GM12878 (cell line): ENCODE results near the gene ZNF366. TPM values are rescaled to one million over a fixed set of nuclear protein-coding genes. Genes with fewer than 3 reads are reported as not detected.

Source experiments
- ATAC-seq: fragments of 200-7000 bp; cut with Tn5 transposase; 3 replicates; pipeline ENCODE4 v1.9.1; 2020; ENCODE audit warnings: mild to moderate bottlenecking, moderate library complexity
- BruUV-seq: library from RNA; stranded (reverse); fragments of 400-500 nt; replicated peaks from 2 replicates; lab custom pipeline; 2021; lab: Mats Ljungman, UMichigan
- CTCF ChIA-PET: fragments of 300-600 bp; sonication (Branson Sonifier 250); formaldehyde crosslinking; extraction: SDS; loops from one replicate; lab custom pipeline; 2021; ENCODE audit warnings: inconsistent platforms; lab: Yijun Ruan, JAX
- POLR2A ChIA-PET: fragments of 350-600 bp; formaldehyde crosslinking; extraction: SDS; loops from one replicate; lab custom pipeline; 2021; ENCODE audit warnings: inconsistent platforms; lab: Charles Lee
- RAD21 ChIA-PET: fragments of 300-600 bp; sonication (Branson Sonifier 250); formaldehyde crosslinking; loops from one replicate; lab custom pipeline; 2023; ENCODE audit warnings: antibody characterized with exemption; ENCODE audit not compliant: unreplicated experiment; lab: Charles Lee
- SMC1A ChIA-PET: fragments of 300-600 bp; sonication (Branson Sonifier 250); formaldehyde crosslinking; loops from one replicate; lab custom pipeline; 2023; ENCODE audit not compliant: unreplicated experiment, uncharacterized antibody; lab: Charles Lee
- DNase-seq: peaks from one replicate; pipeline ENCODE4 v3.0.0-alpha.2; 2011; ENCODE audit warnings: low read depth, low spot score
- FAIRE-seq: peaks from 3 replicates; lab custom pipeline; 2011; peaks lifted over from hg19 to GRCh38; lab: Jason Lieb, UNC
- H2AFZ ChIP-seq: 2 replicates; pipeline ENCODE4 v1.6.0; 2011; ENCODE audit warnings: low read depth, low read length, control low read depth; ENCODE audit not compliant: control insufficient read depth
- H3K27ac ChIP-seq: 2 replicates; pipeline ENCODE4 v1.5.1; 2011; ENCODE audit warnings: control low read depth; ENCODE audit not compliant: control insufficient read depth, insufficient read depth
- H3K27me3 ChIP-seq, 2 experiments: replicated peaks in 1 of 2; 2 replicates each; pipeline versions ENCODE4 v1.6.0 to v1.6.1; 2011; ENCODE audit warnings: low read length in 1 of 2; ENCODE audit not compliant: control insufficient read depth in 2 of 2, insufficient read depth in 2 of 2
- H3K36me3 ChIP-seq, 2 experiments: 2 replicates each; pipeline ENCODE4 v1.5.1; 2011; ENCODE audit warnings: low read length in 1 of 2; ENCODE audit not compliant: control insufficient read depth in 2 of 2, insufficient read depth in 2 of 2
- H3K4me1 ChIP-seq: 2 replicates; pipeline ENCODE4 v1.6.1; 2011; ENCODE audit warnings: mild to moderate bottlenecking, low read length, moderate library complexity, mixed read lengths; ENCODE audit not compliant: control insufficient read depth, insufficient read depth
- H3K4me2 ChIP-seq: 2 replicates; pipeline ENCODE4 v1.6.0; 2011; ENCODE audit warnings: control low read depth; ENCODE audit not compliant: control insufficient read depth, insufficient read depth
- H3K4me3 ChIP-seq: fragments of 200-600 bp; sonication (generic); 2 replicates; pipeline ENCODE4 v1.5.1; 2016
- H3K79me2 ChIP-seq: 2 replicates; pipeline ENCODE4 v1.6.0; 2011; ENCODE audit warnings: low read length; ENCODE audit not compliant: control insufficient read depth, insufficient read depth
- H3K9ac ChIP-seq: 2 replicates; pipeline ENCODE4 v1.8.0; 2011; ENCODE audit warnings: low read length, control low read depth, mixed read lengths; ENCODE audit not compliant: control insufficient read depth, insufficient read depth
- H3K9me3 ChIP-seq: replicated peaks from 3 replicates; pipeline ENCODE4 v1.5.1; 2011; ENCODE audit warnings: mild to moderate bottlenecking, low read length; ENCODE audit not compliant: control insufficient read depth, insufficient read depth
- H4K20me1 ChIP-seq: 2 replicates; pipeline ENCODE4 v1.6.0; 2011; ENCODE audit not compliant: control insufficient read depth, insufficient read depth
- E2F4 ChIP-seq: IDR thresholded peaks from 2 replicates; pipeline ENCODE4 v1.6.1; 2012; ENCODE audit warnings: low read depth, low read length, improper control_type of control experiment
- EP300 ChIP-seq, 2 experiments: fragments of 150-350 bp in 1 of 2; IDR thresholded peaks; 2 replicates each; pipeline ENCODE4 v1.6.1; 2011 to 2012; ENCODE audit warnings: low read depth in 2 of 2, low read length in 2 of 2, borderline replicate concordance in 1 of 2, improper control_type of control experiment in 1 of 2, inconsistent platforms in 1 of 2; ENCODE audit not compliant: control insufficient read depth in 1 of 2
- HDAC6 ChIP-seq: fragments of 200-600 bp; sonication (generic); IDR thresholded peaks from one replicate; pipeline ENCODE4 v1.8.0; 2017; ENCODE audit warnings: antibody characterized with exemption; ENCODE audit not compliant: unreplicated experiment
- IRF5 ChIP-seq: fragments of 450-650 bp; IDR thresholded peaks from 2 replicates; pipeline ENCODE4 v1.6.1; 2017; ENCODE audit warnings: borderline replicate concordance
- MXI1 ChIP-seq: fragments of 150-350 bp; IDR thresholded peaks from 2 replicates; pipeline ENCODE4 v1.6.1; 2011; ENCODE audit warnings: low read depth, mild to moderate bottlenecking, inconsistent platforms, low read length, improper control_type of control experiment
- NBN ChIP-seq: fragments of 450-650 bp; IDR thresholded peaks from 2 replicates; pipeline ENCODE4 v1.6.1; 2016
- NRF1 ChIP-seq: conservative IDR thresholded peaks from 2 replicates; pipeline ENCODE4 v1.6.1; 2011; ENCODE audit warnings: mild to moderate bottlenecking, low read depth, low read length, improper control_type of control experiment
- PAX8 ChIP-seq: fragments of 450-650 bp; IDR thresholded peaks from 2 replicates; pipeline ENCODE4 v1.6.1; 2017; ENCODE audit warnings: mild to moderate bottlenecking, moderate library complexity
- RB1 ChIP-seq: fragments of 450-650 bp; formaldehyde crosslinking; IDR thresholded peaks from 2 replicates; pipeline ENCODE4 v1.6.1; 2017; ENCODE audit warnings: mild to moderate bottlenecking, borderline replicate concordance
- RBBP5 ChIP-seq: fragments of 200-600 bp; sonication (generic); conservative IDR thresholded peaks from 2 replicates; pipeline ENCODE4 v1.6.1; 2016
- RELA ChIP-seq: fragments of 450-650 bp; IDR thresholded peaks from 2 replicates; pipeline ENCODE4 v1.8.0; 2014; ENCODE audit warnings: borderline replicate concordance; ENCODE audit not compliant: partially characterized antibody
- SMC3 ChIP-seq: IDR thresholded peaks from 2 replicates; pipeline ENCODE4 v1.6.1; 2011; ENCODE audit warnings: low read length, improper control_type of control experiment, borderline replicate concordance
- SUZ12 ChIP-seq: fragments of 200-600 bp; sonication (generic); IDR thresholded peaks from one replicate; pipeline ENCODE4 v1.6.1; 2018; ENCODE audit warnings: antibody characterized with exemption, mild to moderate bottlenecking; ENCODE audit not compliant: unreplicated experiment
- TBL1XR1 ChIP-seq: IDR thresholded peaks from 2 replicates; pipeline ENCODE4 v1.6.1; 2012; ENCODE audit warnings: low read depth, low read length, improper control_type of control experiment
- USF2 ChIP-seq: IDR thresholded peaks from 2 replicates; pipeline ENCODE4 v1.6.1; 2011; ENCODE audit warnings: low read depth, low read length, improper control_type of control experiment, borderline replicate concordance
- WGBS: methylation state at CpG from one replicate; pipeline ENCODE4 v1.1.6; 2016; ENCODE audit warnings: low lambda C conversion rate; ENCODE audit not compliant: insufficient replicate concordance, insufficient coverage; ENCODE audit errors: missing lambda C conversion rate; 5-methylcytosine and 5-hydroxymethylcytosine counted together
- in situ Hi-C: fragments of 300-500 bp; cut with MboI; formaldehyde crosslinking; loops from 9 replicates; pipeline ENCODE4 v1.14.3; 2018; ENCODE audit warnings: mixed read lengths
- intact Hi-C: fragments of 100-400 bp; cut with micrococcal nuclease; formaldehyde crosslinking; loops from one replicate; pipeline ENCODE4 v1.14.2; 2022; ENCODE audit not compliant: unreplicated experiment
- polyA plus RNA-seq, 11 experiments: library from polyadenylated mRNA; depleted of rRNA in 4 of 11; unstranded in 6 of 11; stranded (reverse) in 5 of 11; fragments of >200 nt; fragmentation: Nextera tagmentation in 4 of 11; fragmentation: Illumina TruSeq in 1 of 11; extraction: Ambion mirVana in 4 of 11; extraction: Trizol in 1 of 11; gene quantifications; 1 replicate in 1 of 11; 2 replicates in 10 of 11; pipeline versions ENCODE4 v1.2.1 to v1.2.3, GENCODE V29; 2011 to 2016; ENCODE audit warnings: inconsistent platforms in 2 of 11, missing spikeins in 2 of 11, low read depth in 1 of 11
- total RNA-seq, 4 experiments: library from RNA; depleted of rRNA in 3 of 4; stranded (reverse); fragments of >200 nt in 3 of 4; fragmentation: Illumina TruSeq in 1 of 4; extraction: Trizol in 1 of 4; gene quantifications; 2 replicates each; pipeline versions ENCODE4 v1.2.1 to v1.2.3, GENCODE V29; 2013 to 2021
- TF ChIP-seq, protein P1 (sequence below): IDR thresholded peaks from 2 replicates; pipeline ENCODE4 v1.6.1; 2011; ENCODE audit warnings: borderline replicate concordance, low read depth, mild to moderate bottlenecking, moderate library complexity, mixed read lengths, low read length; ENCODE audit not compliant: insufficient read depth; ENCODE audit errors: extremely low read length

The ZNF366 gene
- total and polyA plus RNA-seq, 10 of the 15 experiments (the other 5 are each of a cell fraction or from before 2014, with no cell fraction given) = 0.01 to 0.18 (median 0.04) TPM; not detected in 6

GRCh38 chr5:72495410-72495809 lies 11.8 kb downstream of the ZNF366 start:
- in situ Hi-C loops = no loop called here
- FAIRE-seq = no peak

More at GRCh38 chr5:72495410-72495809, 11.8 kb downstream of the ZNF366 start:
- BruUV-seq = no TSS peak
- Histone ChIP-seq H2AFZ (no peak overlapping the region), H3K36me3 (no peaks in the 10 kb centered on the region), H3K9me3 (no peaks in the 10 kb centered on the region), H3K4me1 (no peaks in the 10 kb centered on the region), H3K27me3 (no peaks in the 10 kb centered on the region), H3K27ac (no peak overlapping the region), H3K4me3 (no peak overlapping the region), H3K79me2 (no peaks in the 10 kb centered on the region), H4K20me1 (no peaks in the 10 kb centered on the region), H3K9ac (no peak overlapping the region)
- DNase-seq = no peak
- WGBS = 34% methylated on average over 6 of the region's 6 CpGs
- no peak for ATAC-seq
- intact Hi-C loops = no loop called here
- ChIA-PET CTCF (no interaction called here), POLR2A (no interaction called here), RAD21 (no interaction called here), SMC1A (interaction anchor here (5.2 kb wide), 1 partner anchor 11 kb away, joined by 37 read pairs; the partner anchor contains the start of gene ZNF366)
- TF ChIP-seq TBL1XR1 = no peak
- no peak for TF ChIP-seq RELA
- TF ChIP-seq HDAC6 = no peak
- TF ChIP-seq EP300 (IDR thresholded peaks at IDR 0.05; ENCODE audit: borderline replicate concordance in 1 of 2, control insufficient read depth in 1 of 2, low read depth in 2 of 2, low read length in 2 of 2) = no peak
- no peak for TF ChIP-seq PAX8
- TF ChIP-seq NRF1 = no peak
- TF ChIP-seq E2F4 = no peak
- TF ChIP-seq RBBP5 = no peak
- TF ChIP-seq MXI1 = no peak
- no peak for TF ChIP-seq SUZ12
- TF ChIP-seq USF2 = no peak
- no peak for TF ChIP-seq IRF5
- no peak for TF ChIP-seq SMC3
- TF ChIP-seq RB1 = no peak
- no peak for TF ChIP-seq NBN
- TF ChIP-seq, protein P1, sequence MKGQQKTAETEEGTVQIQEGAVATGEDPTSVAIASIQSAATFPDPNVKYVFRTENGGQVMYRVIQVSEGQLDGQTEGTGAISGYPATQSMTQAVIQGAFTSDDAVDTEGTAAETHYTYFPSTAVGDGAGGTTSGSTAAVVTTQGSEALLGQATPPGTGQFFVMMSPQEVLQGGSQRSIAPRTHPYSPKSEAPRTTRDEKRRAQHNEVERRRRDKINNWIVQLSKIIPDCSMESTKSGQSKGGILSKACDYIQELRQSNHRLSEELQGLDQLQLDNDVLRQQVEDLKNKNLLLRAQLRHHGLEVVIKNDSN = no peak
- TF ChIP-seq, all 136 proteins: peak for 0
- no peak overlapping the region for H3K4me2 ChIP-seq
